ENCODE data around the gene STK32B.

Gene STK32B

DNA sequence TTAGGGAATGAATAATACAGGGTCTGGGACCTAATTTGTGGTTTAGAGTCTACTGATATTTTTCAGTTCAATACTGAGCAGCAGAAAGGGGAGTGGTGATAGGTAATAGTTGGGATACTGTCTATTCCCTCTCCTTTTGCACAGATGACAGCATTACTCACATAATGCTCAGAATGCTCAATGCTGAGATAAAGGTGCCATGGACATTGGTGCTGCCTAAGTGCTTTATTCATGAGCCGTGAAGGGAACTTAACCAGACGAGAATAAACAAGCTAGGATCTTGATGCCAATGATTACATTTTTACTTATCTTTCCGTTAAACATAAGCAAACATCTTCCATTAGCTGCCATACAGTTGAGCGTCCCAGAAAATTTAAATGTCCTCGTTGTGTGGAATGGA lies 75.6 kb downstream of the STK32B start:
- no peak for DNase-seq

DNA sequence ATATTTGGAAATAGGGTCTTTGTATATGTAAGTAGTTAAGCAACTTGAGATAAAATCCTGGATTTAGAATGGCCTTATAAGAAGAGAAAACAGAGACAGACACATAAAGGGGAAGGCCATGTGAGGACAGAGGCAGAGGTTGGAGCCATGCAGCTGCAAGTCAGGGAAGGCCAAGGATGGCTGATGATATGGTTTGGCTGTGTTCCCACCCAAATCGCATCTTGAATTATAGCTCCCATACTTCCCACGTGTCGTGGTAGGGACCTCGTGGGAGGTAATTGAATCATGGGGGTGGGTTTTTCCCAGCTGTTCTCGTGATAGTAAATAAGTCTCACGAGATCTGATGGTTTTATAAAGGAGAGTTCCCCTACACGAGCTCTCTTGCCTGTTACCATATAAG lies 76.3 kb downstream of the STK32B start:
- DNase-seq, result no peak

DNA sequence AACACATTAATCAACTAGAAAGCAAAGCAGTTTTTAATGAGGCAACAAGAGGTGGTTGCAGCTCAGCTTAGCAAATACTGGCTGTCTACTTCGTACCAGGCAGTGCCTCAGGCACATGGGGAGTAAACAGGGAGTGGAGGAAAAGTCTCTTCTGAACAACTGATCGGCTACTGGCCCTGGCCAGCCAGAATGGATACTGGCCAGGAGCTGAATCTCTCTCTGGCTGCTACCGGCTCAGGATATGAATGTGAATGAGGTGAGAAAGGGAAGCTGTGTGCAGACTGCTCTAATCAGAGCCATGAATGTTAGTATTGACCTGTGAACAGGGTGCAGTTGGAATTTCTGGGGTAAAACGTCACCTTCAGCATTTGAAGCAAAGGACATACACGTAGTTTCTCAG lies 77.3 kb downstream of the STK32B start:
- no peak for DNase-seq

DNA sequence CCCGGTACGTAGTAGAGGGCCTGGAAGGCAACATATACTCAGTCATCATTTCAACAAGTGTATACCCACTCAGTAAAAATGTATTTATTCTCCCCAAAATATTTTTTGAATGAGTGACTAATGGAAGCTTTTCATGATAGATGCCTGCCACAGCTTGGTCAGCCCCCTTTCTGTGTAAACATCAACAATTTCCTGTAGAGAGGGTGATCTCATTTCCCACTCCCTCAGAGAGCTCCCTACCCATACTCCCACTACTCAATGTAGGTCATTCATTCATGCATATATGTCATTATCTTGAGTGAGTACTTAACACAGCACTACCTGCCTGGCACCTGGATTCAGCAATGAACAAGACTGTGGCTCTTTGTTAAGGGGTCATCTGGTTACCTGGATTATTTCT lies 81.9 kb downstream of the STK32B start:
- no peak for DNase-seq

DNA sequence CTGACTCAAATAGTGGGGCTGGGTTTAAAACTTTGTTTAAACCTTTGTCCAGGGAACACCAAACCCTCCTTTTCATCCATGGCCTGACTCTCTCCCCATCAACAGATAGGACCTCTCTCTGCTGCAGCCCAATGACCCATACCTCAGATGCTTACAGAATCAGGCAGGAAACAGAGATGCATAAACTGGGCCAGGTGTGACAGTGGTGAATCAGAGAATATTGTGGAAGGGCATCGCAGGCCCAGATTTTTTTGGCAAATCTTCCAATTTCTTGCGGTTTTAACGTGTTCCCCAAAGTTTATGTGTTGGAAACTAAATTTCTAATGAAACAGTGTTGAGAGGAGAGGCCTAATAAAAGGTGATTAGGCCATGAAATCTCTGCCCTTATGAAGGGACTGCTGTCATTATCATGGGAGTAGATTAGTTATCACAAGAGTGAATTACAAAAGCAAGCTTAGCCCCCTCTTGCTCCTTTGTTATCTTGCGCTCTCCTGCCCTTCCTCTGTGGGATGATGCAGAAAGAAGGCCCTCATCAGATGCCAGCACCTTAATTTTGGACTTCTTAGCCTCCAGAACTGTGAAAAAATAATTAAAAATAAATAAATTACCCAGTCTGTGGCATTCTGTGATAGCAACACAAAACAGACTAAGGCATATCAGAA lies 82.8 kb downstream of the STK32B start:
- no peak for DNase-seq

DNA sequence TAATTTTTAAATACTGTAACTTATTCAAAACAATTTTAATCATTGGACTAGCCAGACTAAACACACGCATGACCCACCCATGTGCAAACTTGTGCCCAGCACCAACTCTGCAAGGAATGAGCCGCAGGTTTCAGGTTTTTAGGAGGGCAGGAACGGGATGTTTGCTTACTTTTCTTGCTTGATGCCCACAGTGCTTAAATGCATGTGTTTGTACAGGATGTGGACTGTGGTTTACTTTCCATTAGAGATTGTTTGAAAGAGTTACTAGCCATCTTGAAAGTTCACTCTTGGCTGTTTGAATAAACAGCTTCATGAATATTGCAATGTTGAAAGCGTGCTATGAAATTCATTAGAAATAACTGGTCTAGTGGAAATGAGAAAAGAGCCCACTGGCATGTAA lies 83.3 kb downstream of the STK32B start:
- DNase-seq, result no peak

DNA sequence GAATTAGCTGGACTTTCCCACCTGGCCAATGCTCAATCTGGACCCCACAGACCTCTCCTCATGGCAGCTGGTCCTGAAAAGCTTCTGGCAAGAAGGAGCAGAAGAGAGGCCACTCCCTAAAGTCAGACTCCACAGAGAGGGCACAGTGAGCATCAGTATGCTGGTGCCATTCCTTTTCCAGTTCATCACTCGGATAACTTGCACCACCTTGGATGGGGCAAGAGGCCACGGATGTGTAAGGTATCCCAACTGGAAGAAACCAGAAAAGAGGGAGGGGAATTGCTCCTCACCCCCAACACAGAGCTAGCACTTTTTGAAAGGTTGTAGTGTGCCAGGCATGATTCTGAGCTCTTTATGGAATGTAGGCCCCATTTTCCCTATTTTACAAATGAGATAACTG lies 85.9 kb downstream of the STK32B start:
- no peak for DNase-seq

DNA sequence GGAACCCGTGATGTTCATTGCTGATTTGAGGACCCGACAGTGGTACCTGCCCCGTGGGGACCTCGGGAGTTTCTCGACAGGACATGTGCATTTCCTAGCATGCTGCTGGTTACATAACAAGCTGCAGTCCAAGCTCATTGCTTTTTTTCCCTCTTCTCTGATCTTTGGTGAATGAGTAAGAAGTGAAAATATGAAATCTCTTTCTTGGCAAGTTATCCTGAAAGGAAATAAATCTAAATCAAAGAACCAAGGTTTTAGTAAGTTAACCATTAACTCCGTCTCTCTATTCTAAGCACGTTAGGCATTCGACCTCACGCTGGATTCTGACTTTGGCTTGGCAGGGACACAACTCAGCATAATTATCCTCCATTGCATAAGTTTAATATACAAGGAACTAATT lies 86.6 kb downstream of the STK32B start:
- DNase-seq, result no peak

DNA sequence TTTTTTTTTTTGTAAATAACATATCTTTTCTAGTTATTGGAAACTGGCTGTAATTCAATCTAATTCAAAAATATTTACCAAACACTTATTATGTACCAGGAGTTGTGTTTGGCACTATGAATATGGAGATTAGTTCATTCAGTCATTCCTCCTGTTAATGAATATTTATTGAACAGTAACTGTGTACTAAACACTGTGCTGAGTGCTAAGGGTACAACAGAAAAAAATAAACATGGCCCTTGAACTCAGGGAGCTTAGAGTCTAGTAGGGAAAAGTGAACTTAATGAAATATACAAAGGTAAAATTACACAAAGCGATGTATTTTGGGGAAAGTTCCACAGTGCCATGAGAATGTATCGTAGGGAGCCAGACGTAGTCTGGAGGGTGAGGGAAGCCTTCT lies 87.1 kb downstream of the STK32B start:
- DNase-seq, result no peak

DNA sequence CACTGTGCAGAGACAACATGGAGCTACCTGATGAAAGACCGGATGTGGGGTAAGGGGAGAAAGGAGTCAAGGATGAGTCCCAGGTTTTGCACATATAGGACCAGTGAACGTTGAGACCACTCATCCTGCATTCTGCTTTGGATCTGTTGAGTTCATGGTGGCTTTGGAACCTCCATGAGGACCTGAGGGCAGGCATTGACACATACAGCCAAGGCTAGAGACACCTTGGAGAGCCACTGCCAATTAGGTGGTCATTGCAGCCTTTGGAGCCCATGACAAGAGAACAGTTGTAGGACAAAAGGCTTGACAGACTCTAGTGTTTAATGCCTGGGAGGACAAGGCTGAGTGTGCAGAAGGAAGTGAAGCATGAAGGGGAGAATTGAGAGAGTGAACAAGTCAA lies 87.9 kb downstream of the STK32B start:
- DNase-seq, result no peak

DNA sequence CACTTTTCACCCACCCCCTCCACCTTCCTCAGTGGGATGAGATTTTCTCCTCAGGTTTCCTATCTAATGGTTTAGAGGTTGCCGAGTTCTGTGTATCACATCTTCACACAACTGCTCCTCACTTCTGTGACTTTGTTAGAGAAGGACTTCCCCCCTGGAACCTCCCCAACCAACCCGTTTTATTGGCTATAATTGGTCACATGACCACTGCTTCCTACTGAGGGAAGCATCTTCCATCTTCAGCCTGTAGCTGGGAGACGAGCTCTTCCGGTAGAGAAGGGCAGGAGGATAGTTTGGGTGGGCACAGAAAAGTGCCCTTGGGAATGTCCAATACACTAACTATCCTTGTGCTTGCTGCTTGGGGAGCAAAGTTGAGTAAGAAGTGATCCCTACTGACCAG lies 90.5 kb downstream of the STK32B start:
- no peak for DNase-seq

DNA sequence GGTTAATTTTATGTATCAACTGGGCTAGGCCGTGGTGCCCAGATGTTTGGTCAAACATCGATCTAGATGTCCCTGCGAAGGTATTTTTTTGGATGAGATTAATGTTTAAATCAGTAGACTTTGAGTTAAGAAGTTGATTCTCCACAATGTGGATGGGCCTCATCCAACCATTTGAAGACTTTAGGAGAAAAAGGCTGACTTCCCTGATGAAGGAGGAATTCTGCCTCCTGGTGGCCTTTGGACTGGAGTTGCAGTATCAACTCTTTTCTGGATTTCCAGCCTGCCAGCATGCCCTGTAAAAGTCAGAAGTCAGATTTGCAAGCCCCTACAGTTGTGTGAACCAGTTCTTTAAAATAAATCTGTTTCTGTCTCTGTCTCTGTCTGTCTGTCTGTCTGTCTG lies 91.4 kb downstream of the STK32B start:
- no peak for DNase-seq

DNA sequence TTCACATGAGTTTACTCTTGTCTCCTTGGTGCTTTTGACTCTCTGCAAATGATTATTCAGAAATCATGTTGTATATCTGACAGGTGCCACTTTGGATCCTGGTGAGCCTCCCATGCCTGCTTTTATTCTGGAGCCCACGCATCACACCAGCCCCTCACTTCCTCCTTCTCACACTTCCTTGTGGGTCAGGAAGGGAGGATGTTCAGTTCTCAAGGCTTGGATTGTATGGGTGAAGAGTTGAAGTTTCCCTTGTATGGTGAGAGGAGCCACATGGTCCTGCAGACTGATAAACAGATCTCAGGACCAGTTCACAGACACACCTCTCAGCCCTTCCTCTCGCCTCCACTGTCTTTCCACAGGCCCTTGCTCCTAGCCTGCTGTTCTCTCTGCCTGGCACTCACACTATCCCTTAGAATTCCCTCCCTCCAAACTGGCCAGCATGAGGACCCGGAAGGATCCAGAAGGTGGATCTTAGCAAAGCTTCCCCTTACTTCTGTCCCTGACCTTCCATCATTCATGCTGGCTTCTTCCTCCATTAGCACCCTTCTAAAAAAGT lies 92.1 kb downstream of the STK32B start:
- no peak for DNase-seq

DNA sequence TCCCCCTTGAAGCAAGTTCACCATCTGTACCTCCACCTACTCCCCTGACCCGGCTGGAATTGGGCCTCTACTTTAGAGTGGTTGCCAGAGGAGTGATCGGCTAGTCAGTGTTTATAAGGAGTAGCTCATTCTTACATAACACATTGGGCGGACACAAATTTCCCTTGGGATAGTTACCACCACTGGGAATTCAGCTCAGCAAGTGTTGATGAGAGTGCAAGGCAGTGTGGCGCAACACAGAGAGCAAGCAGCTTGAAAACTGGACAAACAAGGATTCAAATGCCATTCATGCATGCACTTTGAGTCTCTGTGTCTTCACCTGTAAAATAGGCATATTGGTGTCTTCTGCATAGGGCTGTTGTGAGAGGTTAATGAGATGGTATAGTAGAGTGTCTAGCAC lies 92.7 kb downstream of the STK32B start:
- no peak for DNase-seq

DNA sequence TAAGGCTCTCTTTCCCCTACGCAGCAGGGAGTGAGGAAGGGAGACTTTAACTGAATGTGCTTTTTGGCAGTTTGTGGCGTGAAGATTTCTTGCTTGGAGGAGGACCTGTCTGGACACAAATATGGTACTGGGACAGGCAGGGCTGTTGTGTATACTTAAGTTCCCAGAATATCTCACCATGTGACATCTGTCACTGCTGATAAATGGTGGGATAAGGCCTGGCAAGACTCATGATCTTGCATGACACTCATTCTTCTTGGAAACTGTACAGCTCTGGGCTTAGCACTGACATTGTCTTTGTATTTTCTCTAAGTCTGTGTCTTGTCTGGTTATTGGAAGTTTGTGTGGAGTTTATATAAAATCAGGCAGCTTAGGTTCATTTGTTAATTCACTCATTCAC lies 93.1 kb downstream of the STK32B start:
- DNase-seq, result no peak

DNA sequence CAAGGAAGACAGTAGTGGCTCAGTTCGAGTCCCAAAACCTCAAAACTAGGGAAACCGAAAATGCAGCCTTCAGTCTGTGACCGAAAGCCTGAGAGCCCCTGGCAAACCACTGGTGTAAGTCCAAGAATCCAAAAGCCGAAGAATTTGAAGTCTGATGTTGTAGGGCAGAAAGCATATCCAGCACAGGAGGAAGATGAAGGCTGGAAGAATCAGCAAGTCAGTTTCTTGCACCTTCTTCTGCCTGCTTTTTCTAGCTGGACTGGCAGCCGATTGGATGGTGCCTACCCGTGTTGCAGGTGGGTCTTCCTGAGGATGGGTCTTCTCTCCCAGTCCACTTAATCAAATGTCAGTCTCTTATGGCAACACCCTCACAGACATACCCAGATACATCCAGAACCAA lies 95.0 kb downstream of the STK32B start:
- DNase-seq, result no peak

DNA sequence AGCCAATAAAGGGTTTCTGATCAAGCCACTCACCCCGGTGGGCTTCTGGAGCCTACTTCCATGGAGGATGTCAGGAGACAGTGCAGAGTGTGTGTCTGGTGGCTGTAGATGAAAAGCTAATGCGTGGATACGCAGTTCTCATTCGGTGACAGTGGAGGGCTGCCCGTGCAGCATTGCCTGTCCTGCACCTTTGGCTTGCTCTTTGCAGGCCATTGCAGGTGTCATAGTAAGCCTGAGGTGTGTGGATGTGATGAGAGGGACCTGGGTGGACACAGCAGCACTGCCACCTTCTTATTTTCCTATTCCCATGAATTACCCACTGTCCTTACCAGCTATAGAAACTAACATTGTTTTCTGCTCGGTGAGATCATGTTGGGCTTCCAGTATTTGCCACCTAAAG lies 101.2 kb downstream of the STK32B start:
- DNase-seq, result no peak

DNA sequence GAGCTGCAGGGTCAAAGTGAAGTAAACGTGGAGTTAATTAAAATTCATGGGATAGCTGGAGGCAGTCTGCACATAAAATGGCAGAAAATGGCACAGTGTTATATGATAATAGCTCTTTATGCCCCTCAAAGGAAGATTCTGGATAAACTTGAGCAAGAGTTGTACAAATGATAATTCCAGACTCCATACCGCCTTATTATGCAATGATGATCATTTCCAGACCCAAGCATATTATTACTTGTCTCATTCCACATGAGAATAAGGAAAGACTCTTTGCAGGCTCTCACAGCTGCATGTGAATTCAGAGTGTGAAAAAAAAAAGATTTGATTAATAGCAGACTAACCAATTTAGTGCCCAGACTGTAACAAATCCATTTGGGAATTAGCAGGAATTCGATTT lies 105.4 kb downstream of the STK32B start:
- no peak for DNase-seq

DNA sequence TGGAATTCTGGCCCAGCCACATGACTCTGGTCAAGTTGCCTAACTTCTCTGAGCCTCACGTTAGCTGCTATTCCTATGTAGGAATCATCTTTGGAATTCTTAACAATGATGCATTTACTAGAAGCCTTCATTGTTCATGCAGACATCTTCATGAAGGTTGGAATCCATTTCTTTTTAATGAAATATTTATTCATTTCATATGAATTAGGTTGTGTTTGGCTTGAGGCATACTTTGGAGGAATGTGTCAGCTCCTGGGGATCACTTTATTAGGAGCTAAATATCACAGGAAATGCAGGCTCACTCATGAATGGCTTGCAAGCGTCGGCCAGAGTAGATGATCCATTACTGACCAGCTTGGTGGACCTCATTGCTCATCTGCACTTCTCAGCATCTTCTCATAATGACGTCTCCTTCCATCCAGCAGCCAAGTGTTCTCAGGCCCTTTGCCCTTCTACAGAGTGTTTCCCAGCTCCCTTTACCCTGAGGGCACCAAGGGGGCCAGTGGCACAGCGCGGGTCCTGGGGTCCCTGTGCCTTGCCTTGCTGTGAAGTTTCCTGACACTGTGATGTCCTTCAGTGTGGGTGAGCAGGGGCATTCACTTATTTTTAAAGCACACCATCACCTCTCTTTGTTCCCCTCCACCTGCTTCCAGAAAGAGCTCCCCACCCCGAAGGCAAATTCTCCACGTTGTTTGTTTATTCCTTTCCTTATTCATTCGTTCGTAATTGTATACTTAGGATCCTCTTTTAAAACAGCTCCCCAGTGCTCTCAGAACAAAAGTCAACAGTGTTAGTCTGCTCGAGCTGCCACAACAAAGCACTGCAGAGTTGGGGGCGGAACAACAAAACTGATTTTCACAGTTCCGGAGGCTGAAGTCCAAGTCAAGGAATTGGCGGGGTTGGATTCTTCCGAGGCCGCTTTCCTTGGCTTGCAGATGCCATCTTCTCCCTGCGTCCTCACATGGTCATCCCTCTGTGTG lies 106.8 kb downstream of the STK32B start:
- no peak for DNase-seq

DNA sequence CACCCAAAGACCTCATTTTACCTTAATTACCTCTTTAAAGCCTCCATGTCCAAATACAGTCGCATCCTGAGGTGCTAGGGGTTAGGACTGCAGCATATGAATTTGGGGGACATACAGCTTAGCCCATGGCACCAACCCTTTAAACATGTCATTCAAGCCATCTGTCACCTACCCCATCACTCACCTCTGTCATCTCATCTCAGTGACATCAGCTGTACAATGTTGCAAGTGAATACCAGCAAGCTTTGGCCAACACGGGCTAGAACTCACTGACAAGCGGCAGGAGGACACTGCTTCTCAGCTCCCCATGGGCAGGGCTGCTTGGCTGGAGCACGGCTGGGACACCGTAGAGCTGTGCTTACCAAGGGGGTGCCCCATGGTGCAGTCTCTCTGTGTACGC lies 107.5 kb downstream of the STK32B start:
- no peak for DNase-seq

DNA sequence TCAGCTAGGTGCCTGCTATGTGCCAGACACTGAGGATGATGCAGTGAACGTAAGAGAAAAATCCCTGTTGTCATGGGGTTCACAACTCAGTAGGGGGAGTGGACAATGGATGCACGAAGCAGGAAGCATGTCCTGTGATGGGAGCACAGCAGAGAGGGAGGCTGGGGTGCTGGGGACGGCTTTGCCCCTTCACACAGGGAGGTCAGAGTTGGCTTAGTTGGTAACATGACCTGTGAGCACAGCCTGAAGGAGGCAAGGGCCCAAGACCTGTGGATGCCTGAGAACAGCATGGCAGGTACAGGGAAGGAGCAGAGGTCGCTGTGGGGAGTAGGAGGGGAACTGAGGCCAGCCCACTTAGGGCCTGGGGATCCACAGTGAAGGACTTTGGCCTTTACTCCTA lies 109.4 kb downstream of the STK32B start:
- no peak for DNase-seq

DNA sequence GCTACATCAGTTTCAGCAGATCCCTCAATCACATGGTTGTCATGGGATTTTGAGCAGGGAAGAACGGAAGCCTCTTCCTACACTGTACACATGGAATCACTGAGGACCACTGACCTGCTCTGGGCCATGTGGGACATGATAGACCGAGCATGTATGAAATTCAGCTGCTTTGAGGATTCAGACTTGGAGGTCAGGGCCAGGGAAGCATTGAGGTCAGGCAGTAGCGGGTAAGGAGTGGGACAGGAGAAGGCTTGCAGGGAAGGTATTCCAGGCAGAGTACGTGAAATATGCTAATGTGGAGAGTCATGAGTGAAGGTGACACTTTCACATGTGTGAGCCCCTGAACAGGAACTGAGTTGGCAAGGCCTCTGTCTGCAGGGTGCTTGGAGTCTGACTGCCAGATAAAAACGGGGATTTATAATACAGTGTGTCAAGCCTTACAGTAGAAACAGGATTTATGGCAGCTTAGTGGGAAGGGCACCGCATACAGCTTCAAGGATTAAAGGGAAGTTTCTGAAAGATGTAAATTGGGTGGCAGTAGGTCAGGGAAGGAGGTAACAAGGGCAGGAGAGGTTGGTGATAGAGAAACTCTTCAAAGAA lies 111.7 kb downstream of the STK32B start:
- no peak for DNase-seq

DNA sequence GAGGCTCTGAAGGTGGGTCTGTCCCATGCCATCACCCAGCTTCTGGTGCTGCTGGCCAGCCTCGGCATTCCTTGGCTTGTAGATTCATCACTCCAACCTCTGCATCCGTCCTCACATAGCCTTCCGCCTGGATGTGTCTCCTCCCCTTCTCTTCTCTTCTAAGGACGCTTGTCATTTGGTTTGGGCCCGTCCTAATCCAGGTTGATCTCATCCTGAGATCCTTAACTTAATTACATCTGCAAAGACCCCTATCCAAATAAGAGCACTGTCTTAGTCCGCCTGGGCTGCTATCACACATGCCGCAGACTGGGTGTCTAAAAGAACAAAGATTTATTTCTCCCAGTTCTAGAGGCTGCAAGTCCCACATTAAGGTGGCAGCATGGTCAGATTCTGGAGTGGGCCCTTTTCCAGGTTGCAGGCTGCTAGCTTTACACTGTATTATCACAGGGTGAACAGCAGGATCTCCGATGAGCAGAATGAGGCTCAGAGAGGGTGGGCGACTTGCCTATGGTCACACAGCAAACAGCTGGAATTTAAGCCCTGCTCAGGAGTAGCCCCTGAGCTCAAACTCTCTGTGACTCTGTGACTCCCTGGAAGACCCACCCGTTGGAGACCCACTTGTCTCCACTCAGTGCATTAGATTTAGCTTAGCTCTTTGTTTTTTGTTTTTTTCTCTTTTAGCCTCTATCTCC lies 113.1 kb downstream of the STK32B start:
- no peak for DNase-seq

All from activated naive CD4-positive, alpha-beta T cell treated with Interleukin-2 at 50 U/mL for 16 hours (primary cell).